ENCODE measurements around the gene NDUFA13. TPM values are rescaled to one million over a fixed set of nuclear protein-coding genes. Genes with fewer than 3 reads are reported as not detected.
A peak's percentile ranks its signal among the peaks of the same experiment; 100 is the strongest.

NDUFA13 gene
- total RNA-seq, 3 donors from 2014 or later, result 97.3 to 134 (median 99.2) TPM

- no peak overlapping the region for H3K27ac ChIP-seq
- intact Hi-C loops (cut with DNase I; ENCODE audit: low total_unique reads), result no loop called here
Measured at GRCh38 chr19:19549804-19550464, 33.9 kb downstream of the NDUFA13 start.

DNA sequence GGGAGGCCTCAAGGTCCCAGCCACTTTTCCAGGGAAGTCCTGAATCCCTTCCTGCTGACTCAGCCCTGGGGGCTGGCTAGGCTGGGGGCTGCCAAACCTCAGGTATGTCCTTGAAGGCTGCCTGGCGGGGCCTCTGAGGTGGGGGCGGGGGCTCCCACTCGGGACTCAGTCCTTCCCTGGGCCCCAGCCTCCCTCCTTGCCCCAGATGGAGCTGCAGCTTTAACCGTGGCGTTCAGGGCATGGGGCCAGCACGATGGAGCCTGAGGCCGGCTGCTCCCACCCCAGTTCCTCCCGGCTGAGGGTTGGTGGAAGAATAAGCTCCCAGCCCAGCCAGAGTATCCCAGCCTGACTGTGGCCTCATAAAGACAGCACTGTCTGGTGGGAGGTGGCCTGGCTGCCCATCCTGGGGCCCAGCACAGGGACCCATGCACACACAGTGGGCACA, 34.5 kb downstream of the NDUFA13 start:
- Histone ChIP-seq H3K27me3 (peaks cover 0 to 3% of the 10 kb centered on the region in 2 donors), H3K36me3 (no peaks in the 10 kb centered on the region), H3K27ac (no peak overlapping the region), H3K4me3 (no peak overlapping the region), H3K4me1 (no peaks in the 10 kb centered on the region), H3K9me3 (no peaks in the 10 kb centered on the region)
- TF ChIP-seq, protein P1, sequence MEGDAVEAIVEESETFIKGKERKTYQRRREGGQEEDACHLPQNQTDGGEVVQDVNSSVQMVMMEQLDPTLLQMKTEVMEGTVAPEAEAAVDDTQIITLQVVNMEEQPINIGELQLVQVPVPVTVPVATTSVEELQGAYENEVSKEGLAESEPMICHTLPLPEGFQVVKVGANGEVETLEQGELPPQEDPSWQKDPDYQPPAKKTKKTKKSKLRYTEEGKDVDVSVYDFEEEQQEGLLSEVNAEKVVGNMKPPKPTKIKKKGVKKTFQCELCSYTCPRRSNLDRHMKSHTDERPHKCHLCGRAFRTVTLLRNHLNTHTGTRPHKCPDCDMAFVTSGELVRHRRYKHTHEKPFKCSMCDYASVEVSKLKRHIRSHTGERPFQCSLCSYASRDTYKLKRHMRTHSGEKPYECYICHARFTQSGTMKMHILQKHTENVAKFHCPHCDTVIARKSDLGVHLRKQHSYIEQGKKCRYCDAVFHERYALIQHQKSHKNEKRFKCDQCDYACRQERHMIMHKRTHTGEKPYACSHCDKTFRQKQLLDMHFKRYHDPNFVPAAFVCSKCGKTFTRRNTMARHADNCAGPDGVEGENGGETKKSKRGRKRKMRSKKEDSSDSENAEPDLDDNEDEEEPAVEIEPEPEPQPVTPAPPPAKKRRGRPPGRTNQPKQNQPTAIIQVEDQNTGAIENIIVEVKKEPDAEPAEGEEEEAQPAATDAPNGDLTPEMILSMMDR (IDR thresholded peaks at IDR 0.05), result no peak
- no peak for TF ChIP-seq POLR2AphosphoS5 (IDR thresholded peaks at IDR 0.05)
- no peak for TF ChIP-seq POLR2A (IDR thresholded peaks at IDR 0.05)
- intact Hi-C loops (cut with DNase I; ENCODE audit: low total_unique reads), result no loop called here
- DNase-seq (ENCODE audit: low spot score in 2 of 2), result no peak

More at GRCh38 chr19:19549804-19550464, 33.9 kb downstream of the NDUFA13 start:
- H3K4me3 ChIP-seq, result no peak overlapping the region
- no peaks in the 10 kb centered on the region for H3K36me3 ChIP-seq
- DNase-seq (ENCODE audit: low spot score in 2 of 2), result no peak
- TF ChIP-seq, protein P1 (IDR thresholded peaks at IDR 0.05), result no peak
- TF ChIP-seq POLR2AphosphoS5 (IDR thresholded peaks at IDR 0.05) (no peak), POLR2A (IDR thresholded peaks at IDR 0.05) (no peak)
- no peaks in the 10 kb centered on the region for H3K9me3 ChIP-seq
- H3K27me3 ChIP-seq, result peaks cover 0 to 3% of the 10 kb centered on the region in 2 donors
- no peaks in the 10 kb centered on the region for H3K4me1 ChIP-seq

GRCh38 chr19:19550972-19551852, 35.2 kb downstream of the NDUFA13 start:
- intact Hi-C loops (cut with DNase I; ENCODE audit: low total_unique reads), result no loop called here
- peaks cover 0 to 3% of the 10 kb centered on the region in 2 donors for H3K27me3 ChIP-seq

DNA sequence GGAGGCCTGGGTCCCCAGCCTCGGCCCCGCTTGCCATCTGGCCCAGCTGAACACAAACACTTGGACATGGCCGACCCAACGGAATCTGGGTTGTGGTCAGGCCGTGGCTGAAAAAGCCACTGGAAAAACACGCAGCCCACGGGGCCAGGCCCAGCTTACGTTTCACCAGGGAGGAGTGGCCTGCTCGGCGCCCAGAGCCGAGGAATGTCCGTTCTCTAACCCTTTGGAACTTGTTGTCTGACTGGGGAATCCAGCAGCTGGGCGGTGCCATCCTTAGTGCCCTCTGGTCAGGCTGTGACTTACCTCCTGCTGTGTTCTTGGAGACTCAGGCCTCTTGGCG, 35.8 kb downstream of the NDUFA13 start:
- DNase-seq (ENCODE audit: low spot score in 2 of 2), result no peak
- TF ChIP-seq POLR2A (IDR thresholded peaks at IDR 0.05) (no peak), POLR2AphosphoS5 (IDR thresholded peaks at IDR 0.05) (no peak)
- TF ChIP-seq, protein P1 (IDR thresholded peaks at IDR 0.05), result no peak

More at GRCh38 chr19:19550972-19551852, 35.2 kb downstream of the NDUFA13 start:
- Histone ChIP-seq H3K36me3 (no peaks in the 10 kb centered on the region), H3K27ac (no peak overlapping the region), H3K4me1 (no peaks in the 10 kb centered on the region), H3K4me3 (no peak overlapping the region), H3K9me3 (no peaks in the 10 kb centered on the region)
- no peak for DNase-seq (ENCODE audit: low spot score in 2 of 2)
- TF ChIP-seq POLR2AphosphoS5 (IDR thresholded peaks at IDR 0.05), result no peak
- TF ChIP-seq POLR2A (IDR thresholded peaks at IDR 0.05), result no peak
- TF ChIP-seq, protein P1 (IDR thresholded peaks at IDR 0.05), result no peak

DNA sequence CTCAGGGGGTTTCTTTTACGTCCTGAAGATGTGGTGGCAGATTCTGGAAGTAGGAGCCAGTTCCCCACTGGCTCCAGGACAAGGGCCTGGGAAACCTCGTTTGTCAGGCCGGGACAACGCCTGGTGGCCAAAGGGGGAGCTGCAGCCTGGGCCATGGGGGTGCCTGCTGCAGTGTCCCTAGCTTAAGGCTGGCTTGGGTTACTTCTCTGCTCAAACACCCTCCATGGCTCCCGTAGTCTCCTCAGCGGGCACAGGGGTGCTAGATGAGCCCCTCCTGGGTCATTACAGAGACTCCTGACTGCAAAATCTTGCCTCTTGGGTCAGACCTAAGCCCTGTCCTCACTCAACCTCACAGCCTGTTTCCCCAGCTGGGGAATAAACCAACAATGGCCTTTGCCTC, 36.8 kb downstream of the NDUFA13 start:
- H3K4me3 ChIP-seq, result no peak overlapping the region
- DNase-seq (ENCODE audit: low spot score in 2 of 2), result no peak
- H3K27me3 ChIP-seq, result peaks cover 0 to 3% of the 10 kb centered on the region in 2 donors
- H3K27ac ChIP-seq, result no peak overlapping the region
- H3K4me1 ChIP-seq, result no peaks in the 10 kb centered on the region
- H3K36me3 ChIP-seq, result no peaks in the 10 kb centered on the region
- no peaks in the 10 kb centered on the region for H3K9me3 ChIP-seq
- TF ChIP-seq, protein P1 (IDR thresholded peaks at IDR 0.05), result peak in 1 of 3 donors; percentile 45
- TF ChIP-seq POLR2AphosphoS5 (IDR thresholded peaks at IDR 0.05), result no peak
- intact Hi-C loops (cut with DNase I; ENCODE audit: low total_unique reads), result no loop called here

More for the DNA sequence above, 35.8 kb downstream of the NDUFA13 start:
- no peaks in the 10 kb centered on the region for H3K4me1 ChIP-seq
- H3K9me3 ChIP-seq, result no peaks in the 10 kb centered on the region
- peaks cover 0 to 3% of the 10 kb centered on the region in 2 donors for H3K27me3 ChIP-seq
- no peak overlapping the region for H3K27ac ChIP-seq
- intact Hi-C loops (cut with DNase I; ENCODE audit: low total_unique reads), result no loop called here
- no peaks in the 10 kb centered on the region for H3K36me3 ChIP-seq
- H3K4me3 ChIP-seq, result no peak overlapping the region
